K562 (cell line): ENCODE results near the gene STXBP5L. TPM values are rescaled to one million over a fixed set of nuclear protein-coding genes. Genes with fewer than 3 reads are reported as not detected.

Source experiments
- ATAC-seq: fragments of 200-7000 bp; cut with Tn5 transposase; 3 replicates; pipeline ENCODE4 v1.9.1; 2020; ENCODE audit warnings: moderate library complexity
- BruUV-seq: library from RNA; stranded (reverse); fragments of 400-500 nt; replicated peaks from 2 replicates; lab custom pipeline; 2021; lab: Mats Ljungman, UMichigan
- CTCF ChIA-PET: fragments of 300-600 bp; formaldehyde crosslinking; extraction: SDS; loops from one replicate; lab custom pipeline; 2021; ENCODE audit warnings: low intra/inter-chr PET ratio; lab: Yijun Ruan, JAX
- POLR2A ChIA-PET: fragments of 300-600, 350-650 bp; sonication (Branson Sonifier 250); formaldehyde crosslinking; extraction: SDS; loops from one replicate; lab custom pipeline; 2021; ENCODE audit warnings: antibody characterized with exemption, inconsistent platforms; lab: Yijun Ruan, JAX
- DNase-seq, 4 experiments: peaks; one replicate each; pipeline versions ENCODE4 v3.0.0 to v3.0.0-alpha.2; 2011 to 2018; ENCODE audit warnings: low spot score in 3 of 4, mixed read lengths in 3 of 4; ENCODE audit errors: extremely low read depth in 1 of 4
- FAIRE-seq: peaks from 2 replicates; lab custom pipeline; 2011; peaks lifted over from hg19 to GRCh38; lab: Jason Lieb, UNC
- H2AFZ ChIP-seq: 2 replicates; pipeline ENCODE4 v1.6.0; 2011; ENCODE audit warnings: low read depth, low read length, control low read depth, inconsistent platforms
- H3K27ac ChIP-seq: fragments of 200-600 bp; 3 replicates; pipeline ENCODE4 v1.8.0; 2011; ENCODE audit warnings: low read depth, mild to moderate bottlenecking, control low read depth, inconsistent platforms, low read length, moderate library complexity, mixed read lengths; ENCODE audit errors: extremely low read depth
- H3K27me3 ChIP-seq, 2 experiments: fragments of 300-600 bp in 1 of 2; 2 replicates in 1 of 2; 3 replicates in 1 of 2; pipeline versions ENCODE4 v1.6.0 to v1.8.0; 2011; ENCODE audit warnings: inconsistent platforms in 2 of 2, low read length in 2 of 2, mild to moderate bottlenecking in 1 of 2, mixed read lengths in 1 of 2, moderate library complexity in 1 of 2; ENCODE audit not compliant: control insufficient read depth in 2 of 2, insufficient read depth in 2 of 2
- H3K36me3 ChIP-seq: fragments of 300-600 bp; 3 replicates; pipeline ENCODE4 v1.8.0; 2011; ENCODE audit warnings: mild to moderate bottlenecking, low read length, inconsistent platforms; ENCODE audit not compliant: control insufficient read depth, insufficient read depth
- H3K4me1 ChIP-seq, 2 experiments: fragments of 200-600 bp in 1 of 2; replicated peaks in 1 of 2; 2 replicates in 1 of 2; 3 replicates in 1 of 2; pipeline versions ENCODE4 v1.5.1 to v1.8.0; 2011; ENCODE audit warnings: inconsistent platforms in 2 of 2, low read length in 2 of 2, mild to moderate bottlenecking in 1 of 2, mixed read lengths in 1 of 2, moderate library complexity in 1 of 2; ENCODE audit not compliant: control insufficient read depth in 2 of 2, insufficient read depth in 2 of 2
- H3K4me2 ChIP-seq: 2 replicates; pipeline ENCODE4 v1.6.1; 2011; ENCODE audit warnings: low read length, control low read depth, inconsistent platforms, mixed read lengths; ENCODE audit not compliant: insufficient read depth
- H3K4me3 ChIP-seq: fragments of 200-600 bp; sonication (generic), shearing (Covaris generic); 2 replicates; pipeline ENCODE4 v1.5.1; 2016; ENCODE audit warnings: control low read depth, inconsistent platforms
- H3K79me2 ChIP-seq: fragments of 200-600 bp; 3 replicates; pipeline ENCODE4 v1.8.0; 2011; ENCODE audit warnings: low read length, inconsistent platforms; ENCODE audit not compliant: control insufficient read depth, insufficient read depth
- H3K9ac ChIP-seq, 2 experiments: 2 replicates each; pipeline versions ENCODE4 v1.6.0 to v1.6.1; 2011; ENCODE audit warnings: low read depth in 2 of 2, low read length in 2 of 2, control low read depth in 1 of 2, inconsistent platforms in 1 of 2, mild to moderate bottlenecking in 1 of 2, mixed read lengths in 1 of 2; ENCODE audit not compliant: insufficient read depth in 1 of 2
- H3K9me1 ChIP-seq: one replicate; pipeline ENCODE4 v1.6.0; 2011; ENCODE audit warnings: inconsistent platforms, mild to moderate bottlenecking, low read length, moderate library complexity; ENCODE audit not compliant: control insufficient read depth, insufficient read depth
- H3K9me3 ChIP-seq: replicated peaks from 2 replicates; pipeline ENCODE4 v1.5.1; 2011; ENCODE audit warnings: low read depth, low read length, inconsistent platforms; ENCODE audit not compliant: control insufficient read depth, insufficient read depth
- H4K20me1 ChIP-seq: replicated peaks from 2 replicates; pipeline ENCODE4 v1.6.1; 2011; ENCODE audit warnings: low read length, inconsistent platforms, mixed read lengths; ENCODE audit not compliant: control insufficient read depth, insufficient read depth
- BMI1 ChIP-seq: fragments of 150-350 bp; IDR thresholded peaks from 2 replicates; pipeline ENCODE4 v1.6.1; 2014; ENCODE audit warnings: low read length
- CHD1 ChIP-seq: fragments of 200-600 bp; sonication (generic); IDR thresholded peaks from one replicate; pipeline ENCODE4 v1.6.1; 2012; ENCODE audit warnings: mild to moderate bottlenecking, moderate library complexity, low read length, inconsistent platforms
- FOXK1 ChIP-seq: sonication (generic); formaldehyde crosslinking; IDR thresholded peaks from 2 replicates; pipeline ENCODE4 v1.8.0; 2022; ENCODE audit warnings: missing genetic modification reagents, mild to moderate bottlenecking, borderline replicate concordance
- KDM4B ChIP-seq, 2 experiments: fragments of 450-650 bp in 1 of 2; sonication (generic) in 1 of 2; IDR thresholded peaks; 2 replicates each; pipeline ENCODE4 v1.6.1; 2016 to 2017; ENCODE audit warnings: borderline replicate concordance in 2 of 2, antibody characterized with exemption in 1 of 2, low read depth in 1 of 2, mild to moderate bottlenecking in 1 of 2
- KLF6 ChIP-seq: fragments of 250-450 bp; sonication (Bioruptor Pico); IDR thresholded peaks from 2 replicates; pipeline ENCODE4 v1.4.0; 2020; ENCODE audit warnings: mild to moderate bottlenecking, moderate library complexity, borderline replicate concordance
- PHB2 ChIP-seq: fragments of 450-650 bp; IDR thresholded peaks from 2 replicates; pipeline ENCODE4 v1.6.1; 2017; ENCODE audit warnings: low read depth
- PML ChIP-seq: IDR thresholded peaks from 2 replicates; pipeline ENCODE4 v1.6.1; 2012; ENCODE audit warnings: low read length, inconsistent platforms
- POLR2G ChIP-seq: fragments of 200-400 bp; formaldehyde crosslinking; IDR thresholded peaks from 2 replicates; pipeline ENCODE4 v1.6.1; 2017; ENCODE audit warnings: low read depth, mild to moderate bottlenecking, antibody characterized with exemption, low read length, moderate library complexity
- XRCC4 ChIP-seq: IDR thresholded peaks from one replicate; pipeline ENCODE4 v1.6.1; 2011; ENCODE audit not compliant: insufficient read depth, insufficient read length; ENCODE audit errors: extremely low read depth
- ZBED1 ChIP-seq: IDR thresholded peaks from 2 replicates; pipeline ENCODE4 v1.6.1; 2014
- ZNF134 ChIP-seq: fragments of 250-450 bp; sonication (Bioruptor Pico); conservative IDR thresholded peaks from 2 replicates; pipeline ENCODE4 v1.4.0; 2020
- ZNF217 ChIP-seq: sonication (generic); formaldehyde crosslinking; IDR thresholded peaks from 2 replicates; pipeline ENCODE4 v1.8.0; 2022; ENCODE audit warnings: mild to moderate bottlenecking, missing genetic modification reagents
- ZNF347 ChIP-seq: fragments of 450-650 bp; formaldehyde crosslinking; IDR thresholded peaks from 2 replicates; pipeline ENCODE4 v1.4.0; 2020; ENCODE audit warnings: low read depth, mild to moderate bottlenecking, moderate library complexity
- ZNF512 ChIP-seq: IDR thresholded peaks from 2 replicates; pipeline ENCODE4 v1.6.1; 2016; ENCODE audit warnings: missing genetic modification characterization, missing compliant biosample characterization
- WGBS: fragments of 100-300 bp; shearing (Covaris generic); methylation state at CpG from one replicate; pipeline ENCODE4 v1.1.6; 2016; ENCODE audit warnings: low coverage, mixed read lengths; ENCODE audit not compliant: insufficient coverage; ENCODE audit errors: missing lambda C conversion rate; 5-methylcytosine and 5-hydroxymethylcytosine counted together
- in situ Hi-C: fragments of 300-500 bp; cut with MboI; formaldehyde crosslinking; loops from 4 replicates; pipeline ENCODE4 v1.15.0; 2018; ENCODE audit warnings: inconsistent platforms, mixed read lengths
- intact Hi-C: fragments of 100-400 bp; cut with micrococcal nuclease; formaldehyde crosslinking; loops from 2 replicates; pipeline ENCODE4 v1.14.2; 2022
- polyA plus RNA-seq, 8 experiments: library from polyadenylated mRNA; depleted of rRNA in 4 of 8; stranded (reverse) in 5 of 8; unstranded in 3 of 8; fragments of >200 nt; fragmentation: Nextera tagmentation in 2 of 8; fragmentation: Illumina TruSeq in 1 of 8; extraction: Ambion mirVana in 2 of 8; extraction: Trizol in 1 of 8; gene quantifications; 2 replicates each; pipeline versions ENCODE4 v1.2.1 to v1.2.3, GENCODE V29; 2011 to 2014; ENCODE audit warnings: inconsistent platforms in 1 of 8, missing spikeins in 1 of 8
- total RNA-seq, 7 experiments: library from RNA; depleted of rRNA in 6 of 7; stranded (reverse); fragments of >200 nt in 6 of 7; fragmentation: Illumina TruSeq in 2 of 7; extraction: Trizol in 2 of 7; gene quantifications; 2 replicates each; pipeline versions ENCODE4 v1.2.1 to v1.2.3, GENCODE V29; 2011 to 2021; ENCODE audit warnings: low replicate concordance in 1 of 7

Gene STXBP5L
- total and polyA plus RNA-seq, 9 of the 15 experiments (the other 6 are each of a cell fraction or from before 2014, with no cell fraction given): 0.03 to 0.04 (median 0.03) TPM; not detected in 6

GRCh38 chr3:121243208-121243607 is 335.2 kb downstream of the STXBP5L start:
- intact Hi-C loops: no loop called here
- in situ Hi-C loops: no loop called here
- Histone ChIP-seq H3K9ac (no peak overlapping the region), H3K79me2 (no peaks in the 10 kb centered on the region), H3K36me3 (no peaks in the 10 kb centered on the region)
- TF ChIP-seq KDM4B (IDR thresholded peaks at IDR 0.05; ENCODE audit: borderline replicate concordance in 2 of 2, low read depth in 1 of 2): no peak
- no peak for TF ChIP-seq FOXK1 (CRISPR knock-in tag)
- no peak for TF ChIP-seq BMI1
- TF ChIP-seq, all 486 proteins: peak for 0
- Histone ChIP-seq H2AFZ (no peak overlapping the region), H3K4me2 (no peak overlapping the region), H3K9me1 (no peaks in the 10 kb centered on the region), H3K27me3 (no peaks in the 10 kb centered on the region), H3K4me3 (no peak overlapping the region), H3K27ac (no peak overlapping the region), H3K4me1 (no peaks in the 10 kb centered on the region), H3K9me3 (no peaks in the 10 kb centered on the region), H4K20me1 (no peaks in the 10 kb centered on the region)
- WGBS: 0% methylated on average over 1 of the region's 1 CpG
- DNase-seq (no peak), FAIRE-seq (no peak), ATAC-seq (no peak)
- BruUV-seq: no TSS peak
- CTCF ChIA-PET: no interaction called here
- POLR2A ChIA-PET: no interaction called here

GRCh38 chr3:121252676-121253075 is 344.7 kb downstream of the STXBP5L start:
- Histone ChIP-seq H3K9me3 (no peaks in the 10 kb centered on the region), H3K4me1 (no peaks in the 10 kb centered on the region), H3K4me2 (no peak overlapping the region), H3K27ac (no peak overlapping the region), H3K27me3 (no peaks in the 10 kb centered on the region), H3K36me3 (no peaks in the 10 kb centered on the region), H3K9me1 (no peaks in the 10 kb centered on the region), H3K9ac (no peak overlapping the region), H3K4me3 (no peak overlapping the region), H3K79me2 (no peaks in the 10 kb centered on the region), H2AFZ (no peak overlapping the region), H4K20me1 (no peaks in the 10 kb centered on the region)
- in situ Hi-C loops: no loop called here
- TF ChIP-seq XRCC4 (no peak), ZBED1 (no peak), ZNF512 (tag) (no peak), KLF6 (CRISPR knock-in tag) (no peak), ZNF217 (CRISPR knock-in tag) (no peak), CHD1 (no peak), POLR2G (no peak), PML (no peak), PHB2 (no peak), ZNF134 (no peak), ZNF347 (CRISPR knock-in tag) (no peak)
- intact Hi-C loops: no loop called here
- POLR2A ChIA-PET: no interaction called here
- no TSS peak for BruUV-seq
- no peak for FAIRE-seq
- 0% methylated on average over 2 of the region's 2 CpGs for WGBS
- DNase-seq: no peak
- ATAC-seq: no peak
- CTCF ChIA-PET: no interaction called here
